ENCODE measurements around the gene PRR18. TPM values are rescaled to one million over a fixed set of nuclear protein-coding genes. Genes with fewer than 3 reads are reported as not detected.

The PRR18 gene
- total and polyA plus RNA-seq, 4 donors, result 0.29 to 2.8 (median 1.1) TPM

DNA sequence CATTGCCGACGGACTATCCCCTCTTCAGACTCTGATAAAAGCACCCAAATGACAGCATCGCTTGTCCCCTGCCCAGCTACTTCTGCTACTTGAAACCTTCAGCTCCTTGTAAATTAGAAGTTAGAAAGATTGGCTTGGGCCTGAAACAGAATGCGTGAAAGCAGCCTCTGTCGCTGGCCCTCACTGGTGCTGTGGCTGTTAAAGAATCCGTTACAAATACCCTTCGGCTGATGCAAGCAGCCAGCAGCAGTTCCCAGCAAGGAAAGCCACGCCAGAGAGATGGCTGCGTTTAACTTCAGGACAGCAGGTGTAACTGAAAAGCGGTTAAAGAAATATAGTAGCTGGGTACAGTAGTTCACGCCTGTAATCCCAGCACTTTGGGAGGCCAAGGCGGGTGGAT lies 2.4 kb upstream of the PRR18 start (continued):
- TF ChIP-seq, protein P1, sequence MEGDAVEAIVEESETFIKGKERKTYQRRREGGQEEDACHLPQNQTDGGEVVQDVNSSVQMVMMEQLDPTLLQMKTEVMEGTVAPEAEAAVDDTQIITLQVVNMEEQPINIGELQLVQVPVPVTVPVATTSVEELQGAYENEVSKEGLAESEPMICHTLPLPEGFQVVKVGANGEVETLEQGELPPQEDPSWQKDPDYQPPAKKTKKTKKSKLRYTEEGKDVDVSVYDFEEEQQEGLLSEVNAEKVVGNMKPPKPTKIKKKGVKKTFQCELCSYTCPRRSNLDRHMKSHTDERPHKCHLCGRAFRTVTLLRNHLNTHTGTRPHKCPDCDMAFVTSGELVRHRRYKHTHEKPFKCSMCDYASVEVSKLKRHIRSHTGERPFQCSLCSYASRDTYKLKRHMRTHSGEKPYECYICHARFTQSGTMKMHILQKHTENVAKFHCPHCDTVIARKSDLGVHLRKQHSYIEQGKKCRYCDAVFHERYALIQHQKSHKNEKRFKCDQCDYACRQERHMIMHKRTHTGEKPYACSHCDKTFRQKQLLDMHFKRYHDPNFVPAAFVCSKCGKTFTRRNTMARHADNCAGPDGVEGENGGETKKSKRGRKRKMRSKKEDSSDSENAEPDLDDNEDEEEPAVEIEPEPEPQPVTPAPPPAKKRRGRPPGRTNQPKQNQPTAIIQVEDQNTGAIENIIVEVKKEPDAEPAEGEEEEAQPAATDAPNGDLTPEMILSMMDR (IDR thresholded peaks at IDR 0.05; ENCODE audit: low read depth, low read length, missing input control), result no peak
- TF ChIP-seq YY1 (IDR thresholded peaks at IDR 0.05) (no peak), EGR1 (IDR thresholded peaks at IDR 0.05; ENCODE audit: low read depth in 2 of 2) (no peak)

DNA sequence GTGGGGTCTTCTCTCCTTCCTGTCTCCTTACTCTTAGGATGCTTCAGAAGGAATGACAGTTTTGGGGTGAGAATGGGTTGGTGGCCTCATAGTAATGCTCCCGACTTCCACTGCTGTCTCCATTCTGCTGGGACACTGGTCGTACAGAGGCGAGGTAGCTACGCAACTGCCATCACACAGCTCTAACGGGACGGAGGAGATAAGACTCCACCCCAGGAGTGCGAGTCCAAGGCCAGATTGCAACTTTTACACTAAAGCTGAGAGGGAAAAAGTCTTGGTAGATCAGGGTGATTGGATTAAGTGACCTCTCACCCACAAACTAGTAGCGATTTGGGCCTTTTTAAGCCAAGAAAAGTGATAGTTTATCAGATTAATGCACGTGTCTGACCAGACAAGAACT lies 1.8 kb upstream of the PRR18 start:
- H3K4me1 ChIP-seq (ENCODE audit: control insufficient read depth in 4 of 4, insufficient read depth in 4 of 4, low read length in 3 of 4), result peaks cover 13 to 33% (median 17%) of the 10 kb centered on the region in 4 donors
- TF ChIP-seq HNF4G (IDR thresholded peaks at IDR 0.05) (no peak), JUND (IDR thresholded peaks at IDR 0.05) (no peak), HNF4A (conservative IDR thresholded peaks at IDR 0.05) (no peak), RXRA (IDR thresholded peaks at IDR 0.05) (no peak), NR2F2 (IDR thresholded peaks at IDR 0.05) (no peak), TAF1 (conservative IDR thresholded peaks at IDR 0.05) (no peak), FOXA1 (IDR thresholded peaks at IDR 0.05) (no peak), YY1 (IDR thresholded peaks at IDR 0.05) (no peak), EGR1 (IDR thresholded peaks at IDR 0.05; ENCODE audit: low read depth in 2 of 2) (no peak), SP1 (IDR thresholded peaks at IDR 0.05) (no peak), FOXA2 (IDR thresholded peaks at IDR 0.05) (no peak), RAD21 (IDR thresholded peaks at IDR 0.05) (no peak), GABPA (IDR thresholded peaks at IDR 0.05 in 1 of 2, conservative IDR thresholded peaks at IDR 0.05 in 1 of 2) (no peak)
- TF ChIP-seq, protein P2, sequence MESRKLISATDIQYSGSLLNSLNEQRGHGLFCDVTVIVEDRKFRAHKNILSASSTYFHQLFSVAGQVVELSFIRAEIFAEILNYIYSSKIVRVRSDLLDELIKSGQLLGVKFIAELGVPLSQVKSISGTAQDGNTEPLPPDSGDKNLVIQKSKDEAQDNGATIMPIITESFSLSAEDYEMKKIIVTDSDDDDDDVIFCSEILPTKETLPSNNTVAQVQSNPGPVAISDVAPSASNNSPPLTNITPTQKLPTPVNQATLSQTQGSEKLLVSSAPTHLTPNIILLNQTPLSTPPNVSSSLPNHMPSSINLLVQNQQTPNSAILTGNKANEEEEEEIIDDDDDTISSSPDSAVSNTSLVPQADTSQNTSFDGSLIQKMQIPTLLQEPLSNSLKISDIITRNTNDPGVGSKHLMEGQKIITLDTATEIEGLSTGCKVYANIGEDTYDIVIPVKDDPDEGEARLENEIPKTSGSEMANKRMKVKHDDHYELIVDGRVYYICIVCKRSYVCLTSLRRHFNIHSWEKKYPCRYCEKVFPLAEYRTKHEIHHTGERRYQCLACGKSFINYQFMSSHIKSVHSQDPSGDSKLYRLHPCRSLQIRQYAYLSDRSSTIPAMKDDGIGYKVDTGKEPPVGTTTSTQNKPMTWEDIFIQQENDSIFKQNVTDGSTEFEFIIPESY (IDR thresholded peaks at IDR 0.05), result no peak
- TF ChIP-seq, protein P3, sequence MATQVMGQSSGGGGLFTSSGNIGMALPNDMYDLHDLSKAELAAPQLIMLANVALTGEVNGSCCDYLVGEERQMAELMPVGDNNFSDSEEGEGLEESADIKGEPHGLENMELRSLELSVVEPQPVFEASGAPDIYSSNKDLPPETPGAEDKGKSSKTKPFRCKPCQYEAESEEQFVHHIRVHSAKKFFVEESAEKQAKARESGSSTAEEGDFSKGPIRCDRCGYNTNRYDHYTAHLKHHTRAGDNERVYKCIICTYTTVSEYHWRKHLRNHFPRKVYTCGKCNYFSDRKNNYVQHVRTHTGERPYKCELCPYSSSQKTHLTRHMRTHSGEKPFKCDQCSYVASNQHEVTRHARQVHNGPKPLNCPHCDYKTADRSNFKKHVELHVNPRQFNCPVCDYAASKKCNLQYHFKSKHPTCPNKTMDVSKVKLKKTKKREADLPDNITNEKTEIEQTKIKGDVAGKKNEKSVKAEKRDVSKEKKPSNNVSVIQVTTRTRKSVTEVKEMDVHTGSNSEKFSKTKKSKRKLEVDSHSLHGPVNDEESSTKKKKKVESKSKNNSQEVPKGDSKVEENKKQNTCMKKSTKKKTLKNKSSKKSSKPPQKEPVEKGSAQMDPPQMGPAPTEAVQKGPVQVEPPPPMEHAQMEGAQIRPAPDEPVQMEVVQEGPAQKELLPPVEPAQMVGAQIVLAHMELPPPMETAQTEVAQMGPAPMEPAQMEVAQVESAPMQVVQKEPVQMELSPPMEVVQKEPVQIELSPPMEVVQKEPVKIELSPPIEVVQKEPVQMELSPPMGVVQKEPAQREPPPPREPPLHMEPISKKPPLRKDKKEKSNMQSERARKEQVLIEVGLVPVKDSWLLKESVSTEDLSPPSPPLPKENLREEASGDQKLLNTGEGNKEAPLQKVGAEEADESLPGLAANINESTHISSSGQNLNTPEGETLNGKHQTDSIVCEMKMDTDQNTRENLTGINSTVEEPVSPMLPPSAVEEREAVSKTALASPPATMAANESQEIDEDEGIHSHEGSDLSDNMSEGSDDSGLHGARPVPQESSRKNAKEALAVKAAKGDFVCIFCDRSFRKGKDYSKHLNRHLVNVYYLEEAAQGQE (IDR thresholded peaks at IDR 0.05), result no peak
- TF ChIP-seq, protein P4, sequence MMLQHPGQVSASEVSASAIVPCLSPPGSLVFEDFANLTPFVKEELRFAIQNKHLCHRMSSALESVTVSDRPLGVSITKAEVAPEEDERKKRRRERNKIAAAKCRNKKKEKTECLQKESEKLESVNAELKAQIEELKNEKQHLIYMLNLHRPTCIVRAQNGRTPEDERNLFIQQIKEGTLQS (IDR thresholded peaks at IDR 0.05), result no peak
- TF ChIP-seq, protein P1 (IDR thresholded peaks at IDR 0.05; ENCODE audit: low read depth, low read length, missing input control), result no peak
- 87% methylated on average over 9 of the region's 9 CpGs for WGBS
- no peak overlapping the region for H3K9ac ChIP-seq (ENCODE audit: low read depth in 1 of 2, low read length in 2 of 2)
- no peak overlapping the region for H3K27ac ChIP-seq (ENCODE audit: low read depth in 1 of 2, low read length in 2 of 2)
- no peak for DNase-seq (ENCODE audit: low spot score)
- no peak overlapping the region for H3K4me3 ChIP-seq (ENCODE audit: low read depth in 1 of 3, low read length in 3 of 3)
- H3K9me3 ChIP-seq (ENCODE audit: control insufficient read depth in 4 of 4, low read length in 3 of 4), result no peaks in the 10 kb centered on the region
- H3K27me3 ChIP-seq (ENCODE audit: control insufficient read depth in 4 of 4, insufficient read depth in 4 of 4, low read length in 3 of 4), result no peaks in the 10 kb centered on the region
- no peaks in the 10 kb centered on the region for H3K36me3 ChIP-seq (ENCODE audit: control insufficient read depth in 4 of 4, insufficient read depth in 3 of 4, low read depth in 1 of 4, low read length in 3 of 4)
